GM23248 (cell line): Measurements from ENCODE around the gene IRF2BP2. TPM values are rescaled to one million over a fixed set of nuclear protein-coding genes. Genes with fewer than 3 reads are reported as not detected.

ENCODE experiments used
- DNase-seq: peaks from one replicate; pipeline ENCODE4 v3.0.0-alpha.2; 2015
- H2AFZ ChIP-seq: fragments of 200-600 bp; sonication (generic); 2 replicates; pipeline ENCODE4 v1.6.1; 2016; ENCODE audit warnings: antibody characterized with exemption
- H3F3A ChIP-seq: fragments of 200-600 bp; sonication (generic); 2 replicates; pipeline ENCODE4 v1.6.1; 2016; ENCODE audit warnings: mild to moderate bottlenecking, antibody characterized with exemption, mixed run types; ENCODE audit not compliant: insufficient read depth
- H3K27ac ChIP-seq: fragments of 200-600 bp; sonication (generic); 2 replicates; pipeline ENCODE4 v1.5.1; 2016; ENCODE audit warnings: mild to moderate bottlenecking
- H3K27me3 ChIP-seq: fragments of 200-600 bp; sonication (generic); replicated peaks from 2 replicates; pipeline ENCODE4 v1.6.1; 2016; ENCODE audit warnings: mild to moderate bottlenecking; ENCODE audit not compliant: insufficient read depth
- H3K36me3 ChIP-seq: fragments of 200-600 bp; sonication (generic); 2 replicates; pipeline ENCODE4 v1.6.1; 2016; ENCODE audit warnings: low read depth, mild to moderate bottlenecking
- H3K4me1 ChIP-seq: fragments of 200-600 bp; sonication (generic); 2 replicates; pipeline ENCODE4 v1.6.1; 2016; ENCODE audit warnings: mild to moderate bottlenecking; ENCODE audit not compliant: insufficient read depth
- H3K4me2 ChIP-seq: fragments of 200-600 bp; sonication (generic); one replicate; pipeline ENCODE4 v1.6.1; 2016; ENCODE audit warnings: mild to moderate bottlenecking; ENCODE audit not compliant: unreplicated experiment
- H3K4me3 ChIP-seq: fragments of 200-600 bp; sonication (generic); 2 replicates; pipeline ENCODE4 v1.5.1; 2016; ENCODE audit warnings: mild to moderate bottlenecking
- H3K79me2 ChIP-seq: fragments of 200-600 bp; sonication (generic); 2 replicates; pipeline ENCODE4 v1.6.1; 2016; ENCODE audit warnings: mild to moderate bottlenecking; ENCODE audit not compliant: insufficient read depth
- H3K9ac ChIP-seq: fragments of 200-600 bp; sonication (generic); 2 replicates; pipeline ENCODE4 v1.6.1; 2016; ENCODE audit warnings: mild to moderate bottlenecking
- H3K9me2 ChIP-seq: fragments of 200-600 bp; sonication (generic); 2 replicates; pipeline ENCODE4 v1.6.1; 2016; ENCODE audit warnings: mixed run types, mild to moderate bottlenecking, moderate library complexity; ENCODE audit not compliant: insufficient read depth
- H3K9me3 ChIP-seq: fragments of 200-600 bp; sonication (generic); one replicate; pipeline ENCODE4 v1.6.1; 2017; ENCODE audit warnings: low read depth
- H4K20me1 ChIP-seq: fragments of 200-600 bp; sonication (generic); 2 replicates; pipeline ENCODE4 v1.6.0; 2016; ENCODE audit not compliant: insufficient read depth
- EZH2 ChIP-seq: fragments of 200-600 bp; sonication (generic); IDR thresholded peaks from 2 replicates; pipeline ENCODE4 v1.6.1; 2018; ENCODE audit warnings: antibody characterized with exemption, mild to moderate bottlenecking; ENCODE audit not compliant: insufficient read depth, poor library complexity, severe bottlenecking
- EZH2phosphoT487 ChIP-seq: fragments of 200-600 bp; sonication (generic); IDR thresholded peaks from 2 replicates; pipeline ENCODE4 v1.6.1; 2018; ENCODE audit warnings: antibody characterized with exemption, moderate library complexity, mild to moderate bottlenecking, low read depth; ENCODE audit not compliant: insufficient read depth
- WGBS, 2 experiments: methylation state at CpG; one replicate each; pipeline ENCODE4 v1.1.6; 2015 to 2017; ENCODE audit warnings: low lambda C conversion rate in 2 of 2, low coverage in 1 of 2; ENCODE audit errors: missing lambda C conversion rate in 2 of 2; 5-methylcytosine and 5-hydroxymethylcytosine counted together
- in situ Hi-C: fragments of 300-500 bp; cut with MboI; formaldehyde crosslinking; loops from 2 replicates; pipeline ENCODE4 v1.15.0; 2020
- polyA plus RNA-seq: library from polyadenylated mRNA; unstranded; fragments of >200 nt; fragmentation: Nextera tagmentation; extraction: Ambion mirVana; gene quantifications from 2 replicates; pipeline ENCODE4 v1.2.1, GENCODE V29; 2016
- total RNA-seq: library from RNA; depleted of rRNA; stranded (reverse); fragments of >200 nt; shearing (Covaris generic); gene quantifications from 2 replicates; pipeline ENCODE4 v1.2.3, GENCODE V29; 2014

The IRF2BP2 gene
- total and polyA plus RNA-seq, 2 experiments from 2014 or later, result 12.9 to 60.7 TPM

GRCh38 chr1:234559152-234559901, 50.7 kb downstream of the IRF2BP2 start:
- no peaks in the 10 kb centered on the region for H4K20me1 ChIP-seq
- H3K9me2 ChIP-seq, result no peaks in the 10 kb centered on the region
- H3K27ac ChIP-seq, result no peak overlapping the region
- in situ Hi-C loops, result no loop called here
- TF ChIP-seq EZH2phosphoT487, result no peak
- no peak for TF ChIP-seq EZH2
- no peaks in the 10 kb centered on the region for H3K27me3 ChIP-seq
- H3K4me2 ChIP-seq, result no peak overlapping the region
- H3K9me3 ChIP-seq, result no peaks in the 10 kb centered on the region
- no peak overlapping the region for H3K4me3 ChIP-seq
- peaks cover 9% of the 10 kb centered on the region for H3K4me1 ChIP-seq
- DNase-seq, result no peak
- H3K36me3 ChIP-seq, result no peaks in the 10 kb centered on the region
- no peak overlapping the region for H2AFZ ChIP-seq
- H3K79me2 ChIP-seq, result no peaks in the 10 kb centered on the region
- peaks cover 7% of the 10 kb centered on the region; the same call in 1 of the 2 replicates for H3F3A ChIP-seq
- H3K9ac ChIP-seq, result no peak overlapping the region
- 76 to 81% methylated on average over 6 of the region's 6 CpGs for WGBS, 2 experiments

GRCh38 chr1:234558330-234558836, 51.6 kb downstream of the IRF2BP2 start:
- Histone ChIP-seq H3K27me3 (no peaks in the 10 kb centered on the region), H3K9me2 (no peaks in the 10 kb centered on the region), H4K20me1 (no peaks in the 10 kb centered on the region), H3F3A (peaks cover 12% of the 10 kb centered on the region), H3K4me1 (peaks cover 11% of the 10 kb centered on the region), H3K79me2 (no peaks in the 10 kb centered on the region), H2AFZ (no peak overlapping the region), H3K27ac (no peak overlapping the region), H3K9me3 (no peaks in the 10 kb centered on the region), H3K36me3 (no peaks in the 10 kb centered on the region), H3K4me2 (no peak overlapping the region), H3K9ac (no peak overlapping the region), H3K4me3 (no peak overlapping the region)
- peak; percentile 30 for DNase-seq
- 71 to 74% methylated on average over 10 of the region's 10 CpGs for WGBS, 2 experiments
- in situ Hi-C loops, result no loop called here
- no peak for TF ChIP-seq EZH2
- no peak for TF ChIP-seq EZH2phosphoT487

- Histone ChIP-seq H3K9me3 (no peaks in the 10 kb centered on the region), H3K9me2 (no peaks in the 10 kb centered on the region)
Observed at GRCh38 chr1:234556245-234556943, 53.6 kb downstream of the IRF2BP2 start.

GRCh38 chr1:234555390-234556024, 54.5 kb downstream of the IRF2BP2 start:
- no peak for TF ChIP-seq EZH2
- TF ChIP-seq EZH2phosphoT487, result no peak
- peaks cover 26% of the 10 kb centered on the region for H3F3A ChIP-seq
- H4K20me1 ChIP-seq, result no peaks in the 10 kb centered on the region
- H3K9me2 ChIP-seq, result no peaks in the 10 kb centered on the region
- H3K27ac ChIP-seq, result no peak overlapping the region
- H2AFZ ChIP-seq, result no peak overlapping the region
- H3K4me3 ChIP-seq, result no peak overlapping the region
- peaks cover 19% of the 10 kb centered on the region for H3K4me1 ChIP-seq
- no peaks in the 10 kb centered on the region for H3K79me2 ChIP-seq
- no peaks in the 10 kb centered on the region for H3K27me3 ChIP-seq
- DNase-seq, result no peak
- no peak overlapping the region for H3K4me2 ChIP-seq
- H3K9ac ChIP-seq, result no peak overlapping the region
- H3K36me3 ChIP-seq, result no peaks in the 10 kb centered on the region
- H3K9me3 ChIP-seq, result no peaks in the 10 kb centered on the region
- 91 to 93% methylated on average over 10 of the region's 10 CpGs for WGBS, 2 experiments
- in situ Hi-C loops, result no loop called here

More at GRCh38 chr1:234556245-234556943, 53.6 kb downstream of the IRF2BP2 start:
- no peak overlapping the region for H3K4me2 ChIP-seq
- H3K4me1 ChIP-seq, result peaks cover 19% of the 10 kb centered on the region
- H3F3A ChIP-seq, result peaks cover 26% of the 10 kb centered on the region
- no peaks in the 10 kb centered on the region for H4K20me1 ChIP-seq
- H3K9ac ChIP-seq, result no peak overlapping the region
- WGBS, 2 experiments, result 87 to 91% methylated on average over 4 of the region's 4 CpGs
- no peak overlapping the region for H3K4me3 ChIP-seq
- TF ChIP-seq EZH2phosphoT487 (no peak), EZH2 (no peak)
- no peaks in the 10 kb centered on the region for H3K79me2 ChIP-seq
- in situ Hi-C loops, result no loop called here
- H3K36me3 ChIP-seq, result no peaks in the 10 kb centered on the region
- H2AFZ ChIP-seq, result no peak overlapping the region
- DNase-seq, result no peak
- H3K27me3 ChIP-seq, result no peaks in the 10 kb centered on the region
- H3K27ac ChIP-seq, result no peak overlapping the region
